ENCODE measurements around the gene KMT5C.
A peak's percentile ranks its signal among the peaks of the same experiment; 100 is the strongest.

Gene KMT5C

GRCh38 chr19:55339105-55339888 is at the start of gene KMT5C:
TSS of gene KMT5C (plus strand) at chr19:55339876. CDS start at chr19:55341937, 2,061 bp downstream.
- peak; percentile 92 for ATAC-seq
- TF ChIP-seq ZNF70 (CRISPR knock-in tag; IDR thresholded peaks at IDR 0.05) (no peak), BACH2 (CRISPR knock-in tag; IDR thresholded peaks at IDR 0.05; ENCODE audit: borderline replicate concordance) (no peak), ESRRG (CRISPR knock-in tag; IDR thresholded peaks at IDR 0.05) (no peak), PPARA (CRISPR knock-in tag; IDR thresholded peaks at IDR 0.05; ENCODE audit: borderline replicate concordance) (no peak), ZFP30 (CRISPR knock-in tag; IDR thresholded peaks at IDR 0.05) (no peak), SNAI2 (CRISPR knock-in tag; IDR thresholded peaks at IDR 0.05) (no peak), TOX (CRISPR knock-in tag; IDR thresholded peaks at IDR 0.05; ENCODE audit: borderline replicate concordance) (no peak), ZC3H10 (CRISPR knock-in tag; IDR thresholded peaks at IDR 0.05) (no peak), TCF4 (CRISPR knock-in tag; IDR thresholded peaks at IDR 0.05; ENCODE audit: borderline replicate concordance) (no peak), ISL1 (CRISPR knock-in tag; IDR thresholded peaks at IDR 0.05) (no peak), CREB5 (CRISPR knock-in tag; IDR thresholded peaks at IDR 0.05; ENCODE audit: low read depth) (no peak), RARB (CRISPR knock-in tag; IDR thresholded peaks at IDR 0.05) (no peak), TSHZ2 (CRISPR knock-in tag; IDR thresholded peaks at IDR 0.05) (no peak), ARNTL (CRISPR knock-in tag; IDR thresholded peaks at IDR 0.05; ENCODE audit: borderline replicate concordance, low read depth) (no peak), CSDC2 (CRISPR knock-in tag; IDR thresholded peaks at IDR 0.05) (no peak), GLIS3 (CRISPR knock-in tag; IDR thresholded peaks at IDR 0.05) (no peak), CSRNP3 (CRISPR knock-in tag; IDR thresholded peaks at IDR 0.05) (no peak), ZFP3 (CRISPR knock-in tag; IDR thresholded peaks at IDR 0.05) (no peak), PATZ1 (CRISPR knock-in tag; IDR thresholded peaks at IDR 0.05; ENCODE audit: borderline replicate concordance) (no peak), ZNF8 (CRISPR knock-in tag; IDR thresholded peaks at IDR 0.05) (no peak)

GRCh38 chr19:55297267-55297666 is 42.4 kb upstream of the KMT5C start:
- no peak for TF ChIP-seq SNAI2 (CRISPR knock-in tag; IDR thresholded peaks at IDR 0.05)
- TF ChIP-seq TOX (CRISPR knock-in tag; IDR thresholded peaks at IDR 0.05; ENCODE audit: borderline replicate concordance) = no peak
- TF ChIP-seq TCF4 (CRISPR knock-in tag; IDR thresholded peaks at IDR 0.05; ENCODE audit: borderline replicate concordance) = no peak
- no peak for TF ChIP-seq ARNTL (CRISPR knock-in tag; IDR thresholded peaks at IDR 0.05; ENCODE audit: borderline replicate concordance, low read depth)
- no peak for TF ChIP-seq OSR1 (CRISPR knock-in tag; IDR thresholded peaks at IDR 0.05)
- TF ChIP-seq ZNF70 (CRISPR knock-in tag; IDR thresholded peaks at IDR 0.05) = no peak
- no peak for TF ChIP-seq CSDC2 (CRISPR knock-in tag; IDR thresholded peaks at IDR 0.05)
- TF ChIP-seq PATZ1 (CRISPR knock-in tag; IDR thresholded peaks at IDR 0.05; ENCODE audit: borderline replicate concordance) = no peak
- no peak for TF ChIP-seq RARB (CRISPR knock-in tag; IDR thresholded peaks at IDR 0.05)
- no peak for ATAC-seq

Measured in SK-N-SH treated with all-trans-retinoic acid at 6 μM for 48 hours (cell line).